NOMO-1 (cell line): ENCODE results near the gene ETS1.

ENCODE experiments used
- DNase-seq, 2 experiments: peaks; one replicate each; lab custom pipeline; 2025; ENCODE audit not compliant: unreplicated experiment in 2 of 2; lab: John Stamatoyannopoulos, UW

The ETS1 gene

DNA sequence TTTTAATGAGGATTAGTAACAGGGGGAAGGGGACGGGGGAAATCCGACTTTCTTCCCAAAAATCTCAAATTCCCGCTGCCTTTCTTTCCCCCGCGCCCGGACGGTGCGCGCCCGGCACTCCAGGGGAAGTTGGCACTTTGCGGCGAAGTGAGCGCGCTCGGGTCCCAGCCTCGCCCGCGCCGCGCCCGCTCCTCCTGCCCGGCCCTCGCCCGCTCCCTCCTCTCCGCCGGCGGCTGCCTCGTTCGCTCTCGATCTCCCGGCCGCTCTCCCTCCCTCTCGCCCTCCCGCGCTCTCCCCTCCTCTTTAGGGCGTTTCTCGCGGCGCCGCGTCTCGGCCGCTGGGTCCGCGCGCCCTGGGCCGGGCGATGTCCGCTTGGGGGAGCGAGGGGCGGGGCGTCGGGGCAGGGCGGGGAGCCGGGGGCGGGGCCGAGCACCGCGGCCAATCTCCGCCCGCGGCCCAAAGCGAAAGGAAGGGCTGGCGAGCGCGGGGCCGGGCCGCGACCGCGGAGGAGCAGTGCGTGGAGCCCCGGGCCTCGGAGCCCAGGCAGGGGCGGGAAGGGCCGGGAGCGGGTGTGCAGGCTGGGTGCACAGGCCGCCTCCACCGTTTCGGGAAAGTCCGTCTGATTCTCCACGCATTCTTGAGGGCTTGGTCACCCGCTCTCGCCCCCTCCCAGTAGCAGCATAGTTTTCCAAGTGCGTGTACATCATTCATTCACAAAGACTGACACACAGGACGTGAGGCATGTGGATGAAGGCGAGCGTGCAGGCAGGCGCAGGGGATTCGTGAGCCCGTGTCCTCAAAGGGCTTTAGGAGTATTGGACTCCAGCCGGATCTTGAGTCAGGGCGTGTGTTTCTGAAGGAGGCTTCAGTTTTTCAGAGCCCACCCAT, 65.1 kb downstream of the ETS1 start:
- peak; percentile 77 to 93 for DNase-seq

DNA sequence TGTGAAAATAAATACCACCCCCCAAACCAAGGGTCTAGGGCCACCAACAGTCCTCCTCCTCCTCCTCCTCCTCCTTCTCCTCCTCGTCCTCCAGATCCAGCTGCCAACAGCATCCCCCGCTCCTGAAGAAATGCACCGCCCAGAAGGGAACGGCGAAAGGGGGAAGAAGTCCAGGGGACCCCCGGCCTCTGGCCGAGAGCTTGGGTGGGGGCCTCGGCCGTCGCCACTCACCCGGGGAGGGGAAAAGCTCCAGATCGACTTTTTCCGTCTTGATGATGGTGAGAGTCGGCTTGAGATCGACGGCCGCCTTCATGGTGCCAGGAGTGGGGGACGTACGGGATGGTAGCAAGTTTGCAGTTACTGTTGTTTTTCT, 65.7 kb downstream of the ETS1 start:
- no peak for DNase-seq

DNA sequence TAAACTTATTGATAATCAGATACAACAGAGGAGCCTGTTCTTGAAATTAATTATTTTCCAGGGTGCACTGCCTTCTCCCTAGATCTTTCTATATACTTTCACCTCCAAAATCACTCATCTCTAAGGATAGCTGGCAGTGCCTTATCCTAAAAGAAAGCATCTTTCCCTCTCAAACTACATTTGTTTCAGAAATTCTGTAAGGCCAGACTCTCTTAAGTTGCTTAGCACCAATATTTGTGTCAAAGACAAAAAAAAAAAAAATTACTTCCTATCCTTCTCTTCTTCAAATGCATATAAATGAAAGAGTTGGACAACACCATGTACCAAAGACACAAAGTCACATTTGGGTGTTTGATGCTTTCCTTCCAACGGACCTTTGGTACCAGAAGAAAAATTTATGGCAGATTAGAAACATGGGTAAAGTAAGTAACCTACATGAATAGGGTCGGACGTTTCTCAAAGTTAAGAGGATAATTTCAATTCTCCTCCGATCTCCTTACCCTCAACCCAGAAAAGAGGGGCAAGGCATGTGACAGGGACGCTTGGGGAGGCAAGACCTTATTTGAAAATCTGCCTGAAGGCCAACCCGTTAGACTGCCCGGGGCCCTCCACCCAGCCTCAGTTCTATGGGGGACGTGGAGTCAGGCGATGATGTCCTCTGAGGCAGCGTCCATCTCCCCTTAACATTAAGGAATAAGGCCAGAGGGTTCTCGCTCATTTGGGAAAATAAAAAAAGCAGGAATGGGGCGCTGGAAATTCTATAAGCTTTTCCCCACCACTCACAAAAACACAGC, 66.3 kb downstream of the ETS1 start:
- no peak for DNase-seq

DNA sequence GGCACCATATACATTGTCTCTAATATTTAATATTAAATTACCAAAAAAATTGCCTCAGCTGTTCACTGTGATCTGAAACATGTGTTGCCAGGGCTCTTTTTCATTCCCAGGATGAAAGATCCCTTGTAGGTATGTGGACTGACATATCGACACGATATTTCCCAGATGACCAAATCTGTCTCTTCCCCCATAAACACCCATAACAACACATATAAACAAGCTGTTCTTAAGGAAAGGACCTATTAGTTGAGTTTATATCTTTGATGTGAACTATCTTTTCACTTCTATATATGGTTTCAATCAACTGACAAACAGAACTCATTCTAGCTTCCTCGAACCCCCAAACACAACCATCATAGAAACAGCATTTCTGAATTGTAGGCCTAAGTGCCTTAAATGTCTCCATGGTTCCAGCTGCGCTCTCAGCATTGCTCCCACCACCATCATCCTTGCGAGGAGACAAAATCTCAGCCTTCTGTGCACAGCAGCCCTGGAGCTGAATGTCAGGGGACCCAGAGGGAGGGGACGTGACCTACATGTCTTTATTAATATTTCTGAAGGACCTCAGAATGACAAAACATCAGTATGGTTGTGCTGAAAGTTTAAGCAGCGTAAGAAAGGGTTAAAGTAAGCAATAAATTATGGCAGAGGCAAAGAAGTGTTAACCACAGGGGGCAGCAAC, 67.0 kb downstream of the ETS1 start:
- no peak for DNase-seq

DNA sequence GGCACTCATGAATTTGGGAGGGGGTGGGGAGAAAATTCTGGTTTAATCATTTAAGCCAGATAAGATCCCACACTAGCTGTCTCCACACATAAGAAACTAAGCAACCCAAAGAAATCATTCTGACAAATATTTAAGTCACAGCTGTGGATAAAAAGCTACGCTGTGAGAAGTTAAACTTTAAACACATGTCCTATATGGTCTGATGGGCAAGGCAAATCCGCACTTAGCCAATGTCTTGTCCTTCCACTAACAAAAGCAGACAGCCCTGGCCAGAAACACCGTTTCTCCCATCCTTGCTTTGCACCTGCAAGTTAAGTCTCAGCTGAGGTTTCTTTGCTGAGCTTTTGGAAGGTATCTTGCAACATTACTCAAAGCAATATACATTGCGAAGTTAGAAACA, 68.0 kb downstream of the ETS1 start:
- no peak for DNase-seq

DNA sequence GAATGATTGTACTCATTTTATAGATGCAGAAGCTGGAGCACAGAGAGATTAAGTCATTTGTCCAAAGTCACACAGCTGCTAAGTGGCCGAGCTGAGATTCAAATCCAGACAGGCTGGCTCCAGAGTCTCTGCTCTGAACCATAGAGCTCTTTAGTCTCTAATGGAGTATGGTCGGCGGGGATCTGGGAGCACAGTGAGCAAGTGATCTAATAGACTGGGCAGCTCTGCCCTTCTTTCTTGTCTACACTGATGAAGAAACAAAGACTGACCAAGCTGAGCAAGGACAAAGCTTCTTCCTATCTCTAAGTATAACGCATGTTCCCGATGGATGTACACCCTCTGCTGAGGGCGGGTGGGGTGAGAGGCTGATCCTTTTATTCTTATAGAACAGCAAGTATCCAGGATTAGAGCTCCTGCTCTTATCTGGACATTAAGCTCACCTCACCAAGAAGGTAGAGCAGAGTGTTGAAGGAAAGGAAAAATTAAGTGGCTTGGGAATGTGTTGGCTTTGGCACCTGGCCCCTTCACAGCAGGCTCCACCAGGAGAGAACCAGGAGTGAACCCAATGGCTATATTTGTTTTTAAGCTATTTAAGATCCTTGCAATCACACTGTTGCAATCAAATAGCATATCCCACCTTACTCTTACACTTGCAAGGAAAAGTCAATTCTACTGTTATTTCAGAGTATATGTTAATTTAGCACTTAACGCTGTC, 68.7 kb downstream of the ETS1 start:
- no peak for DNase-seq

DNA sequence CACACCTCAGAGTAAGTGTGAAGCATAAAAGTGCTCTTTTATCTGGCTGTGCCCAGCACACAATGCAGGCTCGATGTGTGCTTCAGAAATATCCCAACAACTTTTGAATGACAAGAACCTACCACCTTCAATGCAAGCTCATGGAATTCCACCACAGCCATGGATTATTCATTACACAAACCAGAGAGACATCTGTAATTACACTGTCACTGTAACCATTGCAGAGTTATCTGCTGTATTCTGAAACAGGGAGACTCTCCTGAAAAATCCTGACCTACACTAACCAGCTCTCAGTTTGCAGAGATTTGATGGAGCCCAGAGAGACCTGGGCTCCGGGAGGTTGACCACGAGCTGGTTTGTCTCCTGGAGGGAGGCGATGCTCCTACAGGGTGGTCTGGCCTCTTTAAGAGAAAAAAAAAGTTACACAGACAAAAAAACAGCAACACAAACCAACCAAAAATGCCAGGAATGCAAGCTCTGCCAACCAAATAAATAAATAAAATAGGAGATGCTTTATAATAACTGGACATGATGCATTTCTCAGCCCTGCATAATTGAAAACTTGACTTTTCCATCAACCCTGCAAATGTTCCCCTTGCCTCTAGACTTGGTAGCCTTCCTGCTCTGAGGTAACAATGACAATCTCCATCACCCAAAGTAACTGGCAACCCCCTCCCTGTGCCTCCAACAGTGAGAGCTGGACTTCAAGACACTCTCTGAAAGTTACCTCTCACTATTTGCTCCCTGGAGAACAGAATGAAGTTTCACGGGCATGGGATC, 69.7 kb downstream of the ETS1 start:
- DNase-seq: no peak

DNA sequence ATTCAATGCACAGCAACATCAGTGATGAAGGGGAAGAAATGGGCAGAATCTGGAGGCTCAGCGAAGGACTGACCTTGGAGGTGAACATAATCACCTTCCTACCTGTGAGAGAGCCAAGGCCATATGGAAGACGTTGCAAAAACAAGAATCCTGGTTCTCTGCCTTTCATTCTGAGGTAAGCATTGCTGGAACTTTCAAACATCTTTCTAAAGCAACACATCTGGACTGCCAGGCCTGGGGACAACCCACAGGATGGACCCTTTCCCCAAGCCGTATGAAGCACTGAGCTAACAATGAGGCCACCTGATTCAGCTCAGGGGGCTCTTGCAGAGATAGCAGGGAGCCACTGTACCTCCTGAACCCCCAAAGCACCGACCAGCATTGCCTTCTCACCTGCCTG, 70.5 kb downstream of the ETS1 start:
- DNase-seq: no peak

DNA sequence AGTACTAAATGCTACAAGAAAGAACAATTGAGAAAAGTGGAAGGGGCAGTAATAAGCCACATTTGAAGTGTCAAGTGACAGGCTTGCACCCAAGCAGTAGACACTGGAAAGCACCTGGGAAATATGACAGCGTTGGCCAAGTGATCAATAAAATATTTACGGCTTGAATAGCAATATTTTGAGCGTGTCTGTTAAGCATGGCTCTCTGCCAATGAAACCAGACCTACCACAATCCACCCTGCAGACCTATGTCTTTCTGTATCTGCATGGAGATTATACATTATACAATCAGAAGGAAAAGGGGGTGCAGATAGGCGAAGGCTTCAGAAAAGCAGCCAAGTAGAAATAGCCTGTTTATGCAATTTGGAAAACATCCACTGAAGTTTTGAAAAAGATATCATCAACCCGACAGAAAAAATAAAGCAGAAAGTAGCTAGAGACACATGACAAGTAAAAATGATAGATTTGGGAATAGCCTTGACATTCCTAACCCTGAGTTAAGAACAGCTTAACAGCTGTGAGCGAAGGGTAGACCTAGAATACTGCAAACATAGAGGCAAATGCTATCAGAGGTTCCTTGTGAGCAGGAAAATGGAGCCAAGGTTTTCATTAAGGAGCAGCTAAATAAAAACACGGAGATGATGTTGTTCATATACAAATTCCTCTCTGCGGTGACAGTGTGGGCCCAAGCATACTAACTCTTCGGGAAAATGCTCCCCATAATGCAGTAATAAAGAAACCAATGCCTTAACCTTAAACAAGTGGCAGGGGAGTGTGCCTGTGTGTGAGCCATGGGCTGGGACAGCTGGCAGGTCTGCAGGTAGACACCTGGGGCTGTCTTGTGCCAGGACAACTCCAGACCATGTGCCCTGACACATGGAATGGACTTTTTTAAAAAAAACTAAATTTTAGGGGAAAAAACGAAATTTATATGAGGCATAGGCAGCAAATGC, 71.3 kb downstream of the ETS1 start:
- DNase-seq: no peak

DNA sequence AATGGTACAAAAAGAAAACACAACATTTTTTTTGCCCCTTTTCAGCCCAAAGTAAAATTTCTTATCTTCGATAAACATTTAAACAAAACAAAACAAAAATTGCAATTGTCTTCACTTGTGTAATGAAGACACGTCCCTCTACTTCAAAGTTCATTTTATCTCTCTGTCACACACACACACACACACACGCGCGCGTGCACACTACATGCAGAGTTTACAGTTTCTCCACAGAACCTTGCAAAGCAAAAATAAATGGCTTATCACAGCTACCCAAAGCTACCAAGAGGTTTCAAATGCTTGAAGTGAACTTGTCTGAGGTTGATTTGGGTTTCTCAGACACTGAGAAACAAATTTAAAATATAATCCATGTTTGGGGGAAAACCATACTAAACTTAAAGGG, 72.3 kb downstream of the ETS1 start:
- no peak for DNase-seq

DNA sequence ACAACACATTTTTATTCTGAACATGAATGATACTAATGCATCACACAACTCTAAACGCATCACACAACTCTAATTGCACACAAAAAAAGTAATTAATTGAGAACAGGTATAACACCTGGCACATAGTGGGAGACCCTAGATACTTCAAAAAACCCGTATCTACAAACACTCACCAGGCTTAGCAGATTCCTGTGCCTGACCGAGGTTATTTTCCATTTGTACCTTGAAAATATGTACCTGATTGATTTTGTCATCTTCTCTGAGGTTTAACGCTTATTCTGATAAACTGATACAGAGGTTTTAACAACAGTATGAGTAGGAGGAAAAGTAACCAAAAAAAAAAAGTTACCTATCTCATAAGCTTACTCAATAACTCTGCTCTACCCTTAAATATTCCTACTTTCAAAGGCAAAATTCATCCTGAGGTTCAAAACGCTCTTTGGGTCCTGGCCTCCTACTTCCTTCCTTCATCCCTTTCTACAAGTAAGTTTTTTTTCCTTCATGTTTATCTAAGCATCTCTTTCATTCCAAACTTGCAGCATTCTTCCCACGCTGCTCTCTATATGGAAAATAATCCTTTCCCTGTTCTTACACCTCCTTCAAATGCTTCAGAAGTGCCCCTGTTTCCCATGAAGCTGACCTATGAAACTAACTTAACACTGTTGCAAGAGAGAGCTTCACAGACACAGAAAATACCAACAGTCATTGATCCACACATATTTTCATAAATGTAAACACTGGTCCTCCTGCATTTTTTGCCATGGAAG, 73.3 kb downstream of the ETS1 start:
- DNase-seq: no peak

DNA sequence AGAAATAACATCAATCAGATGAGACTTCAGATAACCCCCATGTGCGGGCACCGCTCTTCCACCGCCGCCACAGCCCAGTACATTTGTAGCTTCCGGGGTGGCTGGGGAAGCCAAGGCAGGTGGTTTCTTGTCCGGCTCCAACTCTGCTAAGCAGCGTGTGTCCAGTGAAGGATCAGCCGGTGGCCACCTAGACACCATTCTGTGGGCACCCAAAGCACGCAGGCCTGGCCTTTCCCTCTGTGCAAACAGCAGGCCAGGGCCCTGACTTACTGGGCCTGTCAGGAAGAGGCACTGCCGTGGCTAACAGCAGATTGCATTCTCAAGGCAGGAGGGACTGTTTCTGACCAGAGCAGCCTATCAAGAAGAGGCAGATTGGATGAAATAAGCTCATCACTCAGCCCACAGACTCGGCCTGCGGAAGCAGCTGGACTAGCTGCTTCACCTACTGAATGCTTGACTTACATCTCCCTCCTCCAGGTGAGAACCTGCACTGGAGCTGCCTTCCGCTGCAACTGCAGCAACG, 74.8 kb downstream of the ETS1 start:
- no peak for DNase-seq

DNA sequence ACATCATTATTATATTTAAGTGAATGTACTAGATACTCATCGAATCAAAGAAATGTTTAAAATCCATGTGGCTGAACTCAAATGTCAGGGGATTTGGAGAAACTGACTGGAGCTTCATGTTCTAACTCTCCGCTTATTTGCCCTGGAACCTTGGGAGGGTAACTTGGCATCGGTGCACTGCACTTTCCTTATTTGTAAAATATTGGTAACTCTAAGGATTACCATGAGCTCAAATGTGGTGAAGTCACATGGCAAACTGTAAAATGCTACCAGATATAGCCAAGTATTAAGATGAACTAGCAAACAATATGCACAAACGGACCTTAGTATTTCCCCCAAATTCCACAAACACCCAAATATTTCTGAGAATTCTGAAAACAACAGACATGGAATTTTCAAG, 75.6 kb downstream of the ETS1 start:
- DNase-seq: no peak

DNA sequence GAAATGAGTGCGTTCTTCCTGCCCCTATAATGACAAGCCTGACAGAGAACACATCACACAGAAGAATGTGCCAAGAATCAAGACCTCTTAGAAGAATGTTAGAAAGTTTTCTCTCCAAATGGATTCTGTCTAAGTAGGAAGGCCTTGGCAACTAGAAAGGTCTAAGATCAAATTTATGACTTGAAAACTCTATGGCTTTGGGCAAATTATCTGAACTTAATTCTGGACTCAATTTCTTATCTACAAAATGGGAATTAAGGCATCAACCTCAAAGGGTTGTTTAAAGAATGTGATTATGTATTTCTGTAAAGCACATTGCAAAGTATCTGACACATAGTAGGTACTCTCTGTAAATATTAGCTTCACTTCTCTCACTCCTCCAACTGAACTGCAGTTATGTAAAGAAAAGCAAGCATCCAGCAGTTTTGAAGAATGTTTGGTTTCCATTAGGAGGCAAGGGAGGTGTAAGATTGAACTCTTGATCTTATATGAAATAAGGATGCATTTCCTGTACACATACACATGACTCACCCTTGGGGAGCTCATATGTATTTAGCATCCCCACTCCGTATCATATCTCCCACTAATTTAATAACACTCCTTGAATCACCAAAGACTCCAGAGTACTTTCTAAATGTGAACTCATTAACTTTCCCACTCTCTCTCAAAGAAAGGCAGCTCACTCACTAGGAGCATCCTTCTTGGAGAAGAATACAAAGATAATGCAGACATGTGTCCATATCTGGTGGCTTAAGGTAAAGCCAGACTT, 77.6 kb downstream of the ETS1 start:
- DNase-seq: no peak

DNA sequence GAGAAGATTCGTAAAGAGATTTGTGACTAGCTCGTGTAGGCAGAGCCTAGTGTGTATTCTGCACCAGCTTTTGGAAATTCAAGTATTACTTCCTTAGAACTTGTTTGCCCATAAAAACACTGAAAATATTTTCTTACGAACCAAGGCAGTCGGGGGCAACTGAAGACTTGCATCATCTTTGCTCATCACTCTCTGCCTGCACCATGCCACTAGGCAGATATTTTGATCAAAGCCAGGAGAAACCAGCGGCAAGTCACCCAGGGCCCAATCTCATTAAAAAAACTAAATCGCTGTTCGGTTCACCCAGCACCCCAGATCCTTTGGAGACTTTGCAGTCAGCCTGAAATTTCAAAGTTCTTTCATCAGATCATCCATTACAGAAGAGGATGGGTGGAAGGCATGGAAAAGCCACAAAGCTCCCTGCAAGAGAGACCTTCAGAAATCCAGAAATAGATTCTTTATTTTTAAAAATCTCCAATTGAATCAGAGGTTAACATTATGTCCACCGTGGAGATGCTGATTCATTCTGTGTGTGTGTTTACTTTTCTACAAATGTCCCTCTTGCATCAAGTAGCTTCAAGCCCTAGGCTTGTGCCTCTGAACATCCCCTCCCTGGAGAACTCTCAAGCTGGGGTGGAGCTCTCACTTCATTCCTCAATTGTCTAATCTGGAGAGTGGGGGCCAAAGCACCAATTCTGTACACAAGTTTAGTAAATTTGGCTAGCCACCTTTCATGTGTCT, 78.4 kb downstream of the ETS1 start:
- DNase-seq: no peak

DNA sequence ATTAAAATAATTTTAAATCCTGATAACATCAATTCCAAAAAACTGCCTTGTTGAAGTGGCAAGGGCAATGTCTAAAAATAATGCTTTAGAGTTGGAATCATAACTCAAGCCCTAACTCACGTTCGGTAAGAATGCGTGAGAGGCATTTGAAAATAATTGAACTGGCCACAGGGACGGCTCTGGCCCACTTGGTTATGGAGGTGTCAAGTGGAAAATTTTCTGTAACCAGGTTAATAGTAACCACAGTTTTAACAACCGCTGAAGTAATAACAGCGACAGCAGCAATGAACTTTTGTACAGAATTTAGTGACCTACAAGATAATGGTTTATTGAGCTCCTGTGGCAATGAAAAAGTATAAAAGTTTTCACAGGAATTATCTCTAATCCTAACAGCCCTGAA, 79.4 kb downstream of the ETS1 start:
- no peak for DNase-seq
